ENCODE measurements around the gene LRRTM4. TPM values are rescaled to one million over a fixed set of nuclear protein-coding genes. Genes with fewer than 3 reads are reported as not detected.
"Not testable (repeated sequence)": the region's sequence is repeated elsewhere in the genome, so short reads cannot be mapped to it uniquely, and the experiment has no call there.

LRRTM4 gene
- total RNA-seq, 1 experiment from 2014 or later, result 0.23 TPM

DNA sequence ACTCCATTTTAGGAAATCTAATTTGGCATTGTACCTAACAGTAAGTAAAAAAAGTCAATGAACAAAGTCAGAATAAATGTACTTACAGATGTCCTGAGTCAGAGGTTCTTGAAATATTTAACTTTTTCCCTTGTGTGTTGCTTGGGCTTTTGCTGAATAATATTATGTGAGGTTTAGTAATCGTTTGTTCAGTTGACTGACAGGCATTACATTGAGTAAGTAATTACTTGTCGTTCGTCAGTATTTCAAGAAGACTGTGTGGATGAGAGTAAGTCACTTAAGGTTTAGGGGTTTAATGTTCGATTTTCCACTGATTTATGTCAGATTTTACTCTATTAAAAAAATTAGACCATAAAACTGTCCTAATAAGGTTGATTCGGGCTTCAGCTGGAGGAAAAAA is 342.9 kb downstream of the LRRTM4 start:
- POLR2A ChIA-PET, result no interaction called here
- in situ Hi-C loops (cut with HindIII; ENCODE audit: low pct_unique_long_range_greater_than_20kb, low sequenced_read_pairs), result no loop called here

DNA sequence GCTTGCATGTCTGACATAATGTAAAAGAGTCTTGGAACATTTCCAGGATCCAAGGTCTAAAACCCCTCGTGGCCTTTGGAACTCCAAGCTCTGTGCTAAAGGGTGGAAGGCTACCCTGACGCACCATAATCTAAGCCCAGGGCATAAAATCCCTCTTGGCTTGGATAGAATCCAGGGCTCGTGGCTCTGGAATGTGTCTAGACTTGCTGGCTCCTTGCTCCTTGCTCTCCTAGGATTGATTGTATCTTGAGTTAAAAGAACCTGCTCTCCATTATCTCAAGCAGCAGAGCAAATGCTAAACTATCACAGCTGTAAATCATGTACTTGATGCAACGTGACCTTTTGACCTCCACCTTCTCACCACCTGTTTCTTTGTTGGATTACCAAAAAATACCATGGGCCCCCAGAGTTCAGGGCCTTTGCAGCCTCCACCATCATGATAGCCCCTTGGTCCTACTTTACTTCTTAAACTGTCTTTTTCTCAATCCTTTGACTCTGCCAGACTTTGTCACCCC is 346.9 kb downstream of the LRRTM4 start:
- H3K4me3 ChIP-seq (ENCODE audit: low read depth in 2 of 2, low read length in 2 of 2); in situ Hi-C loops (cut with HindIII; ENCODE audit: low pct_unique_long_range_greater_than_20kb, low sequenced_read_pairs); ATAC-seq; DNase-seq (ENCODE audit: low read depth, low spot score); H3K27me3 ChIP-seq (ENCODE audit: control insufficient read depth, insufficient read depth, low read length); H3K27ac ChIP-seq (ENCODE audit: low read length); POLR2A ChIA-PET; H3K36me3 ChIP-seq (ENCODE audit: control insufficient read depth, insufficient read depth, low read length); H3K4me1 ChIP-seq (ENCODE audit: control insufficient read depth, insufficient read depth, low read length); BruUV-seq (replicated peaks); intact Hi-C loops (cut with micrococcal nuclease; ENCODE audit: unreplicated experiment); CTCF ChIA-PET; H3K9me3 ChIP-seq (ENCODE audit: control insufficient read depth, insufficient read depth, low read depth, low read length): not testable (repeated sequence)

More for the DNA sequence above, 342.9 kb downstream of the LRRTM4 start:
- Histone ChIP-seq H3K4me3 (ENCODE audit: low read depth in 2 of 2, low read length in 2 of 2) (no peak overlapping the region), H3K27ac (ENCODE audit: low read length) (no peak overlapping the region), H3K4me1 (ENCODE audit: control insufficient read depth, insufficient read depth, low read length) (no peaks in the 10 kb centered on the region), H3K27me3 (ENCODE audit: control insufficient read depth, insufficient read depth, low read length) (no peaks in the 10 kb centered on the region), H3K9me3 (ENCODE audit: control insufficient read depth, insufficient read depth, low read depth, low read length) (no peaks in the 10 kb centered on the region), H3K36me3 (ENCODE audit: control insufficient read depth, insufficient read depth, low read length) (no peaks in the 10 kb centered on the region)
- DNase-seq (ENCODE audit: low read depth, low spot score), result no peak
- no peak for ATAC-seq
- TF ChIP-seq, protein P1, sequence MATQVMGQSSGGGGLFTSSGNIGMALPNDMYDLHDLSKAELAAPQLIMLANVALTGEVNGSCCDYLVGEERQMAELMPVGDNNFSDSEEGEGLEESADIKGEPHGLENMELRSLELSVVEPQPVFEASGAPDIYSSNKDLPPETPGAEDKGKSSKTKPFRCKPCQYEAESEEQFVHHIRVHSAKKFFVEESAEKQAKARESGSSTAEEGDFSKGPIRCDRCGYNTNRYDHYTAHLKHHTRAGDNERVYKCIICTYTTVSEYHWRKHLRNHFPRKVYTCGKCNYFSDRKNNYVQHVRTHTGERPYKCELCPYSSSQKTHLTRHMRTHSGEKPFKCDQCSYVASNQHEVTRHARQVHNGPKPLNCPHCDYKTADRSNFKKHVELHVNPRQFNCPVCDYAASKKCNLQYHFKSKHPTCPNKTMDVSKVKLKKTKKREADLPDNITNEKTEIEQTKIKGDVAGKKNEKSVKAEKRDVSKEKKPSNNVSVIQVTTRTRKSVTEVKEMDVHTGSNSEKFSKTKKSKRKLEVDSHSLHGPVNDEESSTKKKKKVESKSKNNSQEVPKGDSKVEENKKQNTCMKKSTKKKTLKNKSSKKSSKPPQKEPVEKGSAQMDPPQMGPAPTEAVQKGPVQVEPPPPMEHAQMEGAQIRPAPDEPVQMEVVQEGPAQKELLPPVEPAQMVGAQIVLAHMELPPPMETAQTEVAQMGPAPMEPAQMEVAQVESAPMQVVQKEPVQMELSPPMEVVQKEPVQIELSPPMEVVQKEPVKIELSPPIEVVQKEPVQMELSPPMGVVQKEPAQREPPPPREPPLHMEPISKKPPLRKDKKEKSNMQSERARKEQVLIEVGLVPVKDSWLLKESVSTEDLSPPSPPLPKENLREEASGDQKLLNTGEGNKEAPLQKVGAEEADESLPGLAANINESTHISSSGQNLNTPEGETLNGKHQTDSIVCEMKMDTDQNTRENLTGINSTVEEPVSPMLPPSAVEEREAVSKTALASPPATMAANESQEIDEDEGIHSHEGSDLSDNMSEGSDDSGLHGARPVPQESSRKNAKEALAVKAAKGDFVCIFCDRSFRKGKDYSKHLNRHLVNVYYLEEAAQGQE (IDR thresholded peaks at IDR 0.05; ENCODE audit: insufficient read depth in 1 of 2, low read depth in 2 of 2, low read length in 1 of 2), result no peak
- TF ChIP-seq SIN3A (IDR thresholded peaks at IDR 0.05; ENCODE audit: borderline replicate concordance, insufficient read depth, low read depth, low read length) (no peak), TCF7L2 (IDR thresholded peaks at IDR 0.05; ENCODE audit: low read depth, low read length) (no peak), POLR2AphosphoS5 (IDR thresholded peaks at IDR 0.05; ENCODE audit: low read depth, low read length) (no peak)
- TF ChIP-seq, protein P2, sequence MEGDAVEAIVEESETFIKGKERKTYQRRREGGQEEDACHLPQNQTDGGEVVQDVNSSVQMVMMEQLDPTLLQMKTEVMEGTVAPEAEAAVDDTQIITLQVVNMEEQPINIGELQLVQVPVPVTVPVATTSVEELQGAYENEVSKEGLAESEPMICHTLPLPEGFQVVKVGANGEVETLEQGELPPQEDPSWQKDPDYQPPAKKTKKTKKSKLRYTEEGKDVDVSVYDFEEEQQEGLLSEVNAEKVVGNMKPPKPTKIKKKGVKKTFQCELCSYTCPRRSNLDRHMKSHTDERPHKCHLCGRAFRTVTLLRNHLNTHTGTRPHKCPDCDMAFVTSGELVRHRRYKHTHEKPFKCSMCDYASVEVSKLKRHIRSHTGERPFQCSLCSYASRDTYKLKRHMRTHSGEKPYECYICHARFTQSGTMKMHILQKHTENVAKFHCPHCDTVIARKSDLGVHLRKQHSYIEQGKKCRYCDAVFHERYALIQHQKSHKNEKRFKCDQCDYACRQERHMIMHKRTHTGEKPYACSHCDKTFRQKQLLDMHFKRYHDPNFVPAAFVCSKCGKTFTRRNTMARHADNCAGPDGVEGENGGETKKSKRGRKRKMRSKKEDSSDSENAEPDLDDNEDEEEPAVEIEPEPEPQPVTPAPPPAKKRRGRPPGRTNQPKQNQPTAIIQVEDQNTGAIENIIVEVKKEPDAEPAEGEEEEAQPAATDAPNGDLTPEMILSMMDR (IDR thresholded peaks at IDR 0.05), result no peak
- intact Hi-C loops (cut with micrococcal nuclease; ENCODE audit: unreplicated experiment), result no loop called here
- no TSS peak for BruUV-seq (replicated peaks)
- CTCF ChIA-PET, result no interaction called here

DNA sequence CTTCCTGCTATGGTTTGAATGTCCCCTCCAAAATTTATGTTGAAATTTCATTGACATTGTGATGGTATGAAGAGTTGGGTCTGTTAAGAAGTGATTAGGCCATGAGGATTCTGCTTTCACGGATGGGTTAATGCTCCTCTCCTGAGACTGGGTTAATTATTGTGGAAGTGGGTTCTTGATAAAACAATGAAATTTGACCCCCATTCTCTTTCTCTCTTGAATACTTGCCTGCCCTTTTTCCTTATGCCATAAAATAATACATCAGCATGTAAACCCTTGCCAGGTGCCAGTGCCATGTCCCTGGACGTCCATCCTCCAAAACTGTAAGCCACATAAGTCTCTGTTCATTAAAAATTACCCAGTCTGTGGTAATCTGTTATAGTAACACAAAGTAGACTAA is 352.8 kb downstream of the LRRTM4 start:
- no peak for ATAC-seq
- no peaks in the 10 kb centered on the region for H3K9me3 ChIP-seq (ENCODE audit: control insufficient read depth, insufficient read depth, low read depth, low read length)
- CTCF ChIA-PET, result no interaction called here
- H3K4me3 ChIP-seq (ENCODE audit: low read depth in 2 of 2, low read length in 2 of 2), result no peak overlapping the region
- no peaks in the 10 kb centered on the region for H3K27me3 ChIP-seq (ENCODE audit: control insufficient read depth, insufficient read depth, low read length)
- H3K27ac ChIP-seq (ENCODE audit: low read length), result no peak overlapping the region
- BruUV-seq (replicated peaks), result no TSS peak
- H3K36me3 ChIP-seq (ENCODE audit: control insufficient read depth, insufficient read depth, low read length), result no peaks in the 10 kb centered on the region
- DNase-seq (ENCODE audit: low read depth, low spot score), result no peak
- no peaks in the 10 kb centered on the region for H3K4me1 ChIP-seq (ENCODE audit: control insufficient read depth, insufficient read depth, low read length)
- POLR2A ChIA-PET, result no interaction called here
- intact Hi-C loops (cut with micrococcal nuclease; ENCODE audit: unreplicated experiment) (no loop called here), in situ Hi-C loops (cut with HindIII; ENCODE audit: low pct_unique_long_range_greater_than_20kb, low sequenced_read_pairs) (no loop called here)
- TF ChIP-seq TCF7L2 (IDR thresholded peaks at IDR 0.05; ENCODE audit: low read depth, low read length), result no peak
- TF ChIP-seq, protein P2 (IDR thresholded peaks at IDR 0.05), result no peak
- TF ChIP-seq SIN3A (IDR thresholded peaks at IDR 0.05; ENCODE audit: borderline replicate concordance, insufficient read depth, low read depth, low read length), result no peak
- no peak for TF ChIP-seq POLR2AphosphoS5 (IDR thresholded peaks at IDR 0.05; ENCODE audit: low read depth, low read length)
- TF ChIP-seq, protein P1 (IDR thresholded peaks at IDR 0.05; ENCODE audit: insufficient read depth in 1 of 2, low read depth in 2 of 2, low read length in 1 of 2), result no peak

DNA sequence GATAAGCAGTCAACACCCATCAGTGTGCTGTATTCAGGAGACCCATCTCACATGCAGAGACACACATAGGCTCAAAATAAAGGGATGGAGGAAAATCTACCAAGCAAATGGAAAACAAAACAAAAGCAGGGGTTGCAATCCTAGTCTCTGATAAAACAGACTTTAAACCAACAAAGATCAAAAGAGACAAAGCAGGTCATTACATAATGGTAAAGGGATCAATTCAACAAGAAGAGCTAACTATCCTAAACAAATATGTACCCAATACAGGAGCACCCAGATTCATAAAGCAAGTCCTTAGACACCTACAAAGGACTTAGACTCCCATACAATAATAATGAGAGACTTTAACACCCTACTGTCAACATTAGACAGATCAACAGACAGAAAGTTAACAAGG is 358.2 kb downstream of the LRRTM4 start:
- H3K9me3 ChIP-seq (ENCODE audit: control insufficient read depth, insufficient read depth, low read depth, low read length); H3K36me3 ChIP-seq (ENCODE audit: control insufficient read depth, insufficient read depth, low read length); H3K27ac ChIP-seq (ENCODE audit: low read length); CTCF ChIA-PET; in situ Hi-C loops (cut with HindIII; ENCODE audit: low pct_unique_long_range_greater_than_20kb, low sequenced_read_pairs); intact Hi-C loops (cut with micrococcal nuclease; ENCODE audit: unreplicated experiment); H3K4me1 ChIP-seq (ENCODE audit: control insufficient read depth, insufficient read depth, low read length); BruUV-seq (replicated peaks); POLR2A ChIA-PET; DNase-seq (ENCODE audit: low read depth, low spot score); ATAC-seq; H3K27me3 ChIP-seq (ENCODE audit: control insufficient read depth, insufficient read depth, low read length); H3K4me3 ChIP-seq (ENCODE audit: low read depth in 2 of 2, low read length in 2 of 2): not testable (repeated sequence)
